SK-N-MC (cell line): ENCODE results near the gene NOXO1.

Source experiments
- DNase-seq: peaks from one replicate; pipeline ENCODE4 v3.0.0-alpha.2; 2011; ENCODE audit warnings: low read depth, low spot score
- H3K27ac ChIP-seq: fragments of 200-600 bp; sonication (generic); 2 replicates; pipeline ENCODE4 v1.5.1; 2016; ENCODE audit warnings: mixed run types
- H3K36me3 ChIP-seq: fragments of 200-600 bp; sonication (generic); 2 replicates; pipeline ENCODE4 v1.6.1; 2017; ENCODE audit warnings: antibody characterized with exemption, low read length, mixed read lengths; ENCODE audit not compliant: insufficient read depth
- H3K4me3 ChIP-seq: fragments of 200-600 bp; sonication (generic); 2 replicates; pipeline ENCODE4 v1.5.1; 2016
- H3K9ac ChIP-seq: fragments of 200-600 bp; sonication (generic); 2 replicates; pipeline ENCODE4 v1.8.0; 2017; ENCODE audit warnings: mixed run types, mixed read lengths; ENCODE audit not compliant: insufficient read length
- H3K9me3 ChIP-seq: fragments of 200-600 bp; sonication (generic); 2 replicates; pipeline ENCODE4 v1.6.1; 2017; ENCODE audit warnings: low read depth, mild to moderate bottlenecking, antibody characterized with exemption, low read length, moderate library complexity, mixed read lengths
- EZH2 ChIP-seq: fragments of 200-600 bp; sonication (generic); IDR thresholded peaks from one replicate; pipeline ENCODE4 v1.6.1; 2017; ENCODE audit warnings: antibody characterized with exemption
- FOXP2 ChIP-seq: optimal IDR thresholded peaks from 2 replicates; pipeline ENCODE3; 2011; ENCODE audit warnings: mild to moderate bottlenecking, moderate library complexity; ENCODE audit not compliant: insufficient read depth; ENCODE audit errors: extremely low read length, control extremely low read depth
- POLR2AphosphoS5 ChIP-seq: IDR thresholded peaks from 2 replicates; pipeline ENCODE4 v1.6.1; 2012; ENCODE audit warnings: mild to moderate bottlenecking, low read depth, low read length, borderline replicate concordance

NOXO1 gene

GRCh38 chr16:1992704-1993317 is 11.5 kb upstream of the NOXO1 start:
- Histone ChIP-seq H3K4me3 (no peak overlapping the region), H3K9me3 (no peaks in the 10 kb centered on the region), H3K27ac (no peak overlapping the region), H3K36me3 (peaks cover 8% of the 10 kb centered on the region; the same call in 1 of the 2 replicates), H3K9ac (no peak overlapping the region)
- no peak for DNase-seq
- no peak for TF ChIP-seq POLR2AphosphoS5
- no peak for TF ChIP-seq EZH2
- TF ChIP-seq FOXP2, result no peak

GRCh38 chr16:1991948-1992703 is 10.9 kb upstream of the NOXO1 start:
- no peak overlapping the region for H3K9ac ChIP-seq
- H3K36me3 ChIP-seq, result peaks cover 6% of the 10 kb centered on the region; the same call in 1 of the 2 replicates
- no peaks in the 10 kb centered on the region for H3K9me3 ChIP-seq
- peak; percentile 39 for DNase-seq
- H3K27ac ChIP-seq, result no peak overlapping the region
- H3K4me3 ChIP-seq, result 0 out of 2 replicates have a peak overlapping the region, but pooled peaks have one; percentile 15
- TF ChIP-seq POLR2AphosphoS5 (no peak), EZH2 (no peak), FOXP2 (no peak)

- H3K9me3 ChIP-seq, result no peaks in the 10 kb centered on the region
- TF ChIP-seq POLR2AphosphoS5, result no peak
- TF ChIP-seq FOXP2, result no peak
- no peak for TF ChIP-seq EZH2
- DNase-seq, result no peak
- H3K4me3 ChIP-seq, result 0 out of 2 replicates have a peak overlapping the region, but pooled peaks have one; percentile 15
- H3K9ac ChIP-seq, result no peak overlapping the region
- peaks cover under 1% of the 10 kb centered on the region; the same call in 1 of the 2 replicates for H3K36me3 ChIP-seq
- H3K27ac ChIP-seq, result no peak overlapping the region
Measured at GRCh38 chr16:1991588-1991947, 10.3 kb upstream of the NOXO1 start.

- no peak for DNase-seq
- no peak overlapping the region for H3K9ac ChIP-seq
- no peaks in the 10 kb centered on the region for H3K36me3 ChIP-seq
- H3K9me3 ChIP-seq, result no peaks in the 10 kb centered on the region
- no peak overlapping the region for H3K27ac ChIP-seq
- H3K4me3 ChIP-seq, result no peak overlapping the region
- TF ChIP-seq POLR2AphosphoS5 (no peak), FOXP2 (no peak), EZH2 (no peak)
Measured at GRCh38 chr16:1991135-1991551, 9.9 kb upstream of the NOXO1 start.

GRCh38 chr16:1990351-1991134 is 9.3 kb upstream of the NOXO1 start:
- DNase-seq, result no peak
- Histone ChIP-seq H3K36me3 (no peaks in the 10 kb centered on the region), H3K27ac (no peak overlapping the region), H3K9me3 (no peaks in the 10 kb centered on the region), H3K9ac (no peak overlapping the region), H3K4me3 (peak overlapping the region; percentile 74)
- TF ChIP-seq POLR2AphosphoS5, result no peak
- no peak for TF ChIP-seq EZH2
- no peak for TF ChIP-seq FOXP2

- Histone ChIP-seq H3K9ac (no peak overlapping the region), H3K4me3 (peak overlapping the region; percentile 74), H3K27ac (no peak overlapping the region), H3K36me3 (no peaks in the 10 kb centered on the region), H3K9me3 (no peaks in the 10 kb centered on the region)
- no peak for DNase-seq
- no peak for TF ChIP-seq POLR2AphosphoS5
- no peak for TF ChIP-seq EZH2
- no peak for TF ChIP-seq FOXP2
Measured at GRCh38 chr16:1990101-1990350, 8.8 kb upstream of the NOXO1 start.

- H3K36me3 ChIP-seq, result no peaks in the 10 kb centered on the region
- TF ChIP-seq FOXP2 (no peak), EZH2 (no peak), POLR2AphosphoS5 (no peak)
- peak within 1 kb of the TSS; percentile 74 for H3K4me3 ChIP-seq
- H3K9me3 ChIP-seq, result no peaks in the 10 kb centered on the region
- H3K27ac ChIP-seq, result no peak within 1 kb of the TSS
- no peak within 1 kb of the TSS for H3K9ac ChIP-seq
- no peak for DNase-seq
Measured at GRCh38 chr16:1989209-1990100, 8.2 kb upstream of the NOXO1 start, which contains the start of gene SYNGR3. SYNGR3 (plus strand) TSS chr16:1989970; CDS start chr16:1990103, 133 bp downstream.
